GM04503 (cell line): ENCODE data around the gene CNN2.
A peak's percentile ranks its signal among the peaks of the same experiment; 100 is the strongest.

Experiments used
- DNase-seq: peaks from one replicate; pipeline ENCODE4 v3.0.0-alpha.2; 2012; ENCODE audit warnings: low read depth

The CNN2 gene

DNA sequence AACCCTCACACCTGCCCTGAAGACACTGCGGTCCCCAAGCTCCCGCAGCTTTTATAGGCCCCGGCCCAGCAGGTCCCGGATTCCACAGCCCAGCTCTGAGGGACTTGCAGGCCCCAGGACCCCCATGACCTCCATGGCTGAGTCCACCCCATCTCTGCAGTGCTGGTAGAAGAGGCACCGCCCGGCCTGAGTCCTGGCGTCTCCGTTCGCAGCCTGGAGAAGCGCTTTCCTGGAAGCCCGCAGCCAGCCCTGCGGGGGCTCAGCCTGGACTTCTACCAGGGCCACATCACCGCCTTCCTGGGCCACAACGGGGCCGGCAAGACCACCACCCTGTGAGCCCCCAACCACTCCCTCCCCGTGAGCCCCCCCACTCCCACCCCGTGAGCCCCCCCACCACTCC, 22.7 kb downstream of the CNN2 start:
- no peak for DNase-seq

DNA sequence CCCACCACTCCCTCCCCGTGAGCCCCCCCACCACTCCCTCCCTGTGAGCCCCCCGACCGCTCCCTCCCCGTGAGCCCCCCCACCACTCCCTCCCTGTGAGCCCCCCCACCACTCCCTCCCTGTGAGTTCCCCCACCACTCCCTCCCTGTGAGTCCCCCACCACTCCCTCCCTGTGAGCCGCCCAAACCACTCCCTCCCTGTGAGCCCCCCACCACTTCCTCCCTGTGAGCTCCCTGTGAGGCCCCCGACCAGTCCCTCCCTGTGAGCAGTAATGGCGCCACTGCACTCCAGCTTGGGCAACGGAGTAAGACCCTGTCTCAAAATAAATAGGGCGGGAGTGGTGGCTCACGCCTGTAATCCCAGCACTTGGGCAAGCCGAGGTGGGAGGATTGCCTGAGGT, 23.4 kb downstream of the CNN2 start:
- no peak for DNase-seq

DNA sequence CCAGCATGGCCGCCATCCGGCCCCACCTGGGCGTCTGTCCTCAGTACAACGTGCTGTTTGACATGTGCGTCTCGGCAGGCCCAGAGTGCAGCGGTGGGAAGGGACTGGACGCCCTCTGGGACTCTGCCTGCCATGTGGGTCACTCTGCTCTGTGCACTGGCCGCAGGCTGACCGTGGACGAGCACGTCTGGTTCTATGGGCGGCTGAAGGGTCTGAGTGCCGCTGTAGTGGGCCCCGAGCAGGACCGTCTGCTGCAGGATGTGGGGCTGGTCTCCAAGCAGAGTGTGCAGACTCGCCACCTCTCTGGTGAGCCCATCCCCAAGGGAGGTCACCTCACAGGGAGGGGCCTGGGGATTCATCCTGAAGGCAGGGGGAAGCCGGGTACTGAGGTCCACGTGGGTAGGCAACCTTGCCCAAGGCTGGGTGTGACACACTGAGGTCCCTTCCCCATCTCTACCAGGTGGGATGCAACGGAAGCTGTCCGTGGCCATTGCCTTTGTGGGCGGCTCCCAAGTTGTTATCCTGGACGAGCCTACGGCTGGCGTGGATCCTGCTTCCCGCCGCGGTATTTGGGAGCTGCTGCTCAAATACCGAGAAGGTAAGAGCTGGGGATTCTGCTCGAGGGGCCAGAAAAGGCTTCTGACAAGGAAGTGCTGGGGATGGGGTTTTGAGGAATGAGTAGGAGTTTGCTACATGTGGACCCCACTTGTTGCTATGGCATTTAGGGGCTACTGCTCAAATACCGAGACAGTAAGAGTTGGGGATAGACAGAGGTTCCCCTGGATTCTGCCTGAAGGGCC, 24.8 kb downstream of the CNN2 start:
- DNase-seq, result no peak

DNA sequence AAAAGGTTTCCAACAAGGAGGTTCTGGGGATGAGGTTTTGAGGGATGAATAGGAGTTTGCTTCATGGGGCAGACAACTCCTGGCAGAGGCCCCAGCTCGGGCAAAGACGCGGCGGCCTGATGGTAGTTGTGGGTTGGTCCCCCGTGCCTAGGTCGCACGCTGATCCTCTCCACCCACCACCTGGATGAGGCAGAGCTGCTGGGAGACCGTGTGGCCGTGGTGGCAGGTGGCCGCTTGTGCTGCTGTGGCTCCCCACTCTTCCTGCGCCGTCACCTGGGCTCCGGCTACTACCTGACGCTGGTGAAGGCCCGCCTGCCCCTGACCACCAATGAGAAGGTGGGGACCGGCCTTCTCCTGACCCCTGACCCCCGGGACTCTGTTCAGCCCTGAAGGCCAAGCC, 25.4 kb downstream of the CNN2 start:
- DNase-seq, result no peak

DNA sequence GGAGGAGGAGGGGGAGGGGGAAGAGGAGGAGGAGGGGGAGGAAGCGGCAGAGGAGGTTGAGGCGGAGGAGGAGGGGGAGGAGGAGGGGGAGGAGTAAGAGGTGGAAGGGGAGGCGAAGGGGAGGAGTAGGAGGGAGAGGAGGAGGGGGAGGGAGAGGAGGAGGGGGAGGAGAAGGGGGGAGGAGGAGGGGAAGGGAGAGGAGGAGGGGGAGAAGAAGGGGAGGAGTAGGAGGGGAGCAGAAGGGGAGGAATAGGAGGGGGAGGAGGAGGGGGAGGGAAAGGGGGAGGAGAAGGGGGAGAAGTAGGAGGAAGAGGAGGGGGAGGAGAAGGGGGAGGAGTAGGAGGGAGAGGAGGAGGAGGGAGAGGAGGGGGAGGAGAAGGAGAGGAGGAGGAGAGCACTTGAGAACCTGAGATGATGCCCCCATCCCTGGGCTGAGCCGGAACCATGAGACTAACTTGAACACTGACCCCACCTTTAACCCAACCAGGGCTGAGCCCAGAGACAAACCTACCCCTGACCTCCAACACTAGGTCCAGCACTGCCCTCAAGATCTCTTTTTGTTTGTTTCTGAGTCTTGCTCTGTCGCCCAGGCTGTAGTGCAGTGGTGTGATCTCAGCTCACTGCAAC, 26.1 kb downstream of the CNN2 start:
- DNase-seq, result no peak

DNA sequence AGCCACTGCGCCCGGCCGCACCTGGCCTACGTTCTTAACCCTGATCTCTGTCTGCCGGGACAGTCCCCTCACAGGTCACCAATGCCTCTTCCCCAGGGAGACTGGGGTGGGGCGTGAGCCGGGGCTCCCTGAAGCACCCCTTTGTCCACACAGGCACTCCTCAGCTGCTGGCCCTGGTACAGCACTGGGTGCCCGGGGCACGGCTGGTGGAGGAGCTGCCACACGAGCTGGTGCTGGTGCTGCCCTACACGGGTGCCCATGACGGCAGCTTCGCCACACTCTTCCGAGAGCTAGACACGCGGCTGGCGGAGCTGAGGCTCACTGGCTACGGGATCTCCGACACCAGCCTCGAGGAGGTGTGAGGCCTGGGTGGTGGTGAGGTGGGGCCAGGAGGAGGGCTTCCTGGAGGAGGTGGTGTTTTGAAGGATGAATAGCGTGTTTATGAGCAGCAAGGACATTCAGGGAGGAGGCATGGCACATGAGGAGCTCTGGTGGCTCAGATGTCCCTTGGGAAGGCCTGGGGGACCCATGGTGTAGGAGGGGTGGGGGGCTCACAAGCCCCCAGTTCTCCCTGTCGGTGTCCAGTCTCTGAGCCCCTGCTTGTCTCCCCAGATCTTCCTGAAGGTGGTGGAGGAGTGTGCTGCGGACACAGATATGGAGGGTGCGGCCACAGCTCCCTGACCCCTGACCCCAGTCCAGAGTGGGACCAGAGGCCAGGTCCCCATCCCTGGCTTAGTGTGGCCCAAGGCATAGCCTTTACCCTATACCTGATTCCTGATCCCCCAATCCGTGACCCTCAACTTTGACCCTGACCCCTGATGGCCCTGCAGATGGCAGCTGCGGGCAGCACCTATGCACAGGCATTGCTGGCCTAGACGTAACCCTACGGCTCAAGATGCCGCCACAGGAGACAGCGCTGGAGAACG, 27.0 kb downstream of the CNN2 start:
- no peak for DNase-seq

DNA sequence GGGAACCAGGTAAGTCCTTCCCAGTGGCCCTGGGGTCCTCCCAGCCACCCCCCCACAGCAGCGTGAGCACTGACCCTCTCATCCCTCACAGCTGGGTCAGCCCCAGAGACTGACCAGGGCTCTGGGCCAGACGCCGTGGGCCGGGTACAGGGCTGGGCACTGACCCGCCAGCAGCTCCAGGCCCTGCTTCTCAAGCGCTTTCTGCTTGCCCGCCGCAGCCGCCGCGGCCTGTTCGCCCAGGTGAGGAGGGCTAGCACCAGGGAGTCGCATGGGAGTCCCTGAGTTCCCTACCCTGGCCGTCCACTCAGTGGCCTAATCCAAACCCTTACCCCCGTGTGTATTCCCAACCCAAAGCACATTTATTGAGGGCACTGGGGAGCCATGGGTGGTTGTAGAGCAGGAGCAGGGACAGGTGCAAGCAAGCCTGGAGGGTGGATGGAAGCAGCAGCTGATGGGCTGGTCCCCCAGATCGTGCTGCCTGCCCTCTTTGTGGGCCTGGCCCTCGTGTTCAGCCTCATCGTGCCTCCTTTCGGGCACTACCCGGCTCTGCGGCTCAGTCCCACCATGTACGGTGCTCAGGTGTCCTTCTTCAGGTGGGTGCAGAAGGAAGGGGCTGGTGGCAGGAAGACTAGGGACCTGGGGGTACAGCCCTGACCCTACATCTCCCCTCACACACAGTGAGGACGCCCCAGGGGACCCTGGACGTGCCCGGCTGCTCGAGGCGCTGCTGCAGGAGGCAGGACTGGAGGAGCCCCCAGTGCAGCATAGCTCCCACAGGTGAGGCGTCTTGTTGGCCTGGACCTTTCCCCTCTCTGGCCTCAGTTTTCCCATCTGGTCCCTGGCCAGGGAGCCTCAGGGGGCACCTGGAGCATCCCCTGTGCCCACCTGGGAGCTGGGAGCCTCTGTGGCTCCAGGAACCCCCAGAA, 28.0 kb downstream of the CNN2 start:
- no peak for DNase-seq

DNA sequence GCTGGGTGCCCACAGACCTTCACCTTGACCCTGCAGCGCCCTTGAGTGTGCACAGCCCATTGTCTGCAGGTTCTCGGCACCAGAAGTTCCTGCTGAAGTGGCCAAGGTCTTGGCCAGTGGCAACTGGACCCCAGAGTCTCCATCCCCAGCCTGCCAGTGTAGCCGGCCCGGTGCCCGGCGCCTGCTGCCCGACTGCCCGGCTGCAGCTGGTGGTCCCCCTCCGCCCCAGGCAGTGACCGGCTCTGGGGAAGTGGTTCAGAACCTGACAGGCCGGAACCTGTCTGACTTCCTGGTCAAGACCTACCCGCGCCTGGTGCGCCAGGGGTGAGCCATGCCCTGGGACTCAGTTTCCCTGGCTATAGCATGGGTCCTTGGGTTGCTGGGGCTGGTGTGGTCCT, 28.6 kb downstream of the CNN2 start:
- DNase-seq, result no peak

DNA sequence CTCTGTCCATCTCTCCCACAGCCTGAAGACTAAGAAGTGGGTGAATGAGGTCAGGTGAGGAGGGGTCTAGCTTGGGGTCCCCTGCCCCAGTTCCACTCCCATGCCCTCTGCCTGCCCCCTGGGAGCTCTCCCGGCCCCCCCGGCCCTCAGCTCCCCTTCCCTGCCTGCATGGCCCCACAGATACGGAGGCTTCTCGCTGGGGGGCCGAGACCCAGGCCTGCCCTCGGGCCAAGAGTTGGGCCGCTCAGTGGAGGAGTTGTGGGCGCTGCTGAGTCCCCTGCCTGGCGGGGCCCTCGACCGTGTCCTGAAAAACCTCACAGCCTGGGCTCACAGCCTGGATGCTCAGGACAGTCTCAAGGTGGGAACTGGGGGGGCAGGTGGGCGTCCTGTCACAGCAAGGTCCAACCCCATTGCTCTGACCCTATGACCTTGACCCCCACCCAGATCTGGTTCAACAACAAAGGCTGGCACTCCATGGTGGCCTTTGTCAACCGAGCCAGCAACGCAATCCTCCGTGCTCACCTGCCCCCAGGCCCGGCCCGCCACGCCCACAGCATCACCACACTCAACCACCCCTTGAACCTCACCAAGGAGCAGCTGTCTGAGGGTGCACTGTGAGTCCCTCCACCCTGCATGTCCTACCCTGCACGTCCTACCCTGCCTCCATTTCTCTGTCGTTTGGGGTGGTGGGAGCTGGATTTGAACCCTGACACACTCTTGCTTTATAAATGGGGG, 29.6 kb downstream of the CNN2 start:
- no peak for DNase-seq

DNA sequence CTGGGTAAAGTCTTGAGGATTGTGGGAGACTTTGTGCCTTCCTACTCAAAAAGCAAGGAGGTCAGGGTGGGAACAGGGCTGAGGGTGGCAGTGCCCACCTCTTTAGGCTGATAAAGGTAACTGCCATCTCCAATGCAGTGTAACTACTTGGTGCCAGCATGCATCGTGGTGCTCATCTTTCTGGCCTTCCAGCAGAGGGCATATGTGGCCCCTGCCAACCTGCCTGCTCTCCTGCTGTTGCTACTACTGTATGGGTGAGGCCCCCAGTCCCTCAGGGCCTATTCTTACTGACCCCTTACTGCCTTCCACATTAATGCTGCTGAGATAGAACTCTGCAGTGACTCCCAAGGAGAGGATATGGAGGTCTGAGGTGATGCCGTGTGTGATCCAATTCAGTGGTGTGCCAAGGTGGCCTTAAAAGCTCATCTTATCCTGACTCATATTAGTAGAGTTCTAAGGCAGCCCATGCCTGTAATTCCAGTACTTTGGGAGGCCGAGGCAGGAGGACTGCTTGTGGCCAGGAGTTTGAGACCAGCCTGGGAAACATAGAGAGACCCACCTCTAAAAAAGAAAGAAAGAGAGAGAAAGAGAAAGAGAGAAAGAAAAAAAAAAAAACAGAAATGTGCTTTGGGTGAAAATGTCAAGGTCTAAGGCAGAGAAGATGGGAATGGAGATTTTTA, 30.9 kb downstream of the CNN2 start:
- peak; percentile 26 for DNase-seq

DNA sequence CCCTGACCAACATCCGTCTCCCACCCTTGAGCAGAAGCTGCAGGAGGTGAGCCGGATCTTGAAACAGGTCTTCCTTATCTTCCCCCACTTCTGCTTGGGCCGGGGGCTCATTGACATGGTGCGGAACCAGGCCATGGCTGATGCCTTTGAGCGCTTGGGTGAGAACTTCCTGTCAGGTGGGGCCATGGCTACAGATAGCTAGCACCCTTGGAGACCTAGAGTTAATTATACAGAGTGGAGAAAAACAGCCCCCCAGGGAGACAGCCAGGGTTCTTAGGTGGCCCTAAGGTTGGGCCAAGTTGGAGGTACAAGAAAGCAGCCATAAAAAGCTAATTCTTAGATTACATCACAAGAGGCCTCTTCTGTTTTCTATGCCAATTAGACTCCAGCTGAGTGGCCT, 31.7 kb downstream of the CNN2 start:
- no peak for DNase-seq

DNA sequence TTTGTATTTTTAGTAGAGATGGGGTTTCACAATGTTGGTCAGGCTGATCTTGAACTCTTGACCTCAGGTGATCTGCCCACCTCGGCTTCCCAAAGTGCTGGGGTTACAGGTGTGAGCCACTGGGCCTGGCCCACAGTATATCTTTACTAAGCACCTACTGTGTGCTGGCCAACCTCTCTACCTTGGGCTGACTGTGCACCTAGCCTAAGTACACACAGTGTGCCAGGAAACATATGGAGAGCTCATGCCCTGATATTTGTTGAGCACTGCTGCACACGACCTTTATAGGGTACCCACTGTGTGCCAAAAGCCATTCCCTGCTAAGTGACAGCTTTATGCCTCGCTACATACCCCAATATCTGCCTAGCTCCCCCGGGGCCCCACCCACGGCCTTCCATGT, 34.3 kb downstream of the CNN2 start:
- no peak for DNase-seq

DNA sequence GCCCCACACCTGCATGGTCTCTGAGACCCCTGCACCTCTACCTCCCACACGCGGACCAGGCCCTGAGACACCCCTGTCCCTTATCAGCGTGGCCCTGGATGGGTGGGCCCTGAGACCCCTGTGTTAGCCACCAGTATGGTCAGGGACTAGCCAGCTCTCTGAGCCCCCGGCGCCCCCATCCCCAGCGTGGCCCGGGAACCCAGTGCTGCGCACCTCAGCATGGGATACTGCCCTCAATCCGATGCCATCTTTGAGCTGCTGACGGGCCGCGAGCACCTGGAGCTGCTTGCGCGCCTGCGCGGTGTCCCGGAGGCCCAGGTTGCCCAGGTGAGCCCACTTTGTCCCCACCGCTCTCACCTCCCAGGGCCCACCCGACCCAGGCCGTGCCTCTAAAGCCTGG, 35.6 kb downstream of the CNN2 start:
- no peak for DNase-seq

DNA sequence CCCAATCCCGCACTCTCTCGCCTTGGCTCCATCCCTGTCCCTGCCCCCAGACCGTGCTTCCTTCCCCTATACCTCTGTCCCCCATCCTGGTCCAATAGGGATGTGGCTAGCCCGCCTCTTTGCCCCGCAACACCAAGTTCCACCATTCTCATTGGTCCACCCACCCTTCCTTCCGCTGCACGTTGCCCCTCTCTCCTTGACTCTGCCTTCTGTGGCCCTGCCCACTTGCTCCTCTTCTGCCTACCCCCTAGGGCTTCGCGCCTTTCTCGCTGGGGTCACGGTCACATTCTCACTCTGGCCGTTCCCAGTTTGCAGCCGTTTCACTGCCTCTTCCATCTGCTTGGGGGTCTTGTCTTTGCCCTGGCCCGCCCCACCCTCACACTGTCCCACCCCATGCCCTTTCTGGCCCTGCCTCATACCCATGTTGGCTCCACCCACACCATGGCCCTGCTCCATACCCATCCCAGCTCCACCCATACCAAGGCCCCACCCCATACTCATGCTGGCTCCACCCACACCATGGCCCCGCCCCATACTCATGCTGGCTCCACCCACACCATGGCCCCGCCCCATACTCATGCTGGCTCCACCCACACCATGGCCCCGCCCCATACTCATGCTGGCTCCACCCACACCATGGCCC, 36.1 kb downstream of the CNN2 start:
- no peak for DNase-seq

DNA sequence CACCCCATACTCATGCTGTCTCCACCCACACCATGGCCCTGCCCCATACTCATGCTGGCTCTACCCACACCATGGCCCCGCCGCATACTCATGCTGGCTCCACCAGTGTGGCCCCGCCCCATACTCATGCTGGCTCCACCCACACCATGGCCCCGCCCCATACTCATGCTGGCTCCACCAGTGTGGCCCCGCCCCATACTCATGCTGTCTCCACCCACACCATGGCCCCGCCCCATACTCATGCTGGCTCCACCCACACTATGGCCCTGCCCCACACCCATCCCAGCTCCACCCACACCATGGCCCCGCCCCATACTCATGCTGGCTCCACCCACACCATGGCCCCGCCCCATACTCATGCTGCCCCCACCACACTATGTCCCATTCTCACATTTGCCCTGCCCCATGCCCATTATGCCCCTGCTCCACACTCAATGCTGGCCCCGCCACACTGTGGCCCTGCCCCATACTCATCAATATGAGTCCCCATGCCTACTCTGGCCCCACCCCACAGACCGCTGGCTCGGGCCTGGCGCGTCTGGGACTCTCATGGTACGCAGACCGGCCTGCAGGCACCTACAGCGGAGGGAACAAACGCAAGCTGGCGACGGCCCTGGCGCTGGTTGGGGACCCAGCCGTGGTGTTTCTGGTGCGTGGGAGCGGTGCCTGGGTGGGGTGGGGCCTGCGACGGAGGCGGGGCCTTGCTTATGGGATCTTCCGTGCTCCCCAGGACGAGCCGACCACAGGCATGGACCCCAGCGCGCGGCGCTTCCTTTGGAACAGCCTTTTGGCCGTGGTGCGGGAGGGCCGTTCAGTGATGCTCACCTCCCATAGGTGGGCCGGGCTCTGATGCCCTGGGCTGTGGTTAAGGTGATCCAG, 36.9 kb downstream of the CNN2 start:
- no peak for DNase-seq

DNA sequence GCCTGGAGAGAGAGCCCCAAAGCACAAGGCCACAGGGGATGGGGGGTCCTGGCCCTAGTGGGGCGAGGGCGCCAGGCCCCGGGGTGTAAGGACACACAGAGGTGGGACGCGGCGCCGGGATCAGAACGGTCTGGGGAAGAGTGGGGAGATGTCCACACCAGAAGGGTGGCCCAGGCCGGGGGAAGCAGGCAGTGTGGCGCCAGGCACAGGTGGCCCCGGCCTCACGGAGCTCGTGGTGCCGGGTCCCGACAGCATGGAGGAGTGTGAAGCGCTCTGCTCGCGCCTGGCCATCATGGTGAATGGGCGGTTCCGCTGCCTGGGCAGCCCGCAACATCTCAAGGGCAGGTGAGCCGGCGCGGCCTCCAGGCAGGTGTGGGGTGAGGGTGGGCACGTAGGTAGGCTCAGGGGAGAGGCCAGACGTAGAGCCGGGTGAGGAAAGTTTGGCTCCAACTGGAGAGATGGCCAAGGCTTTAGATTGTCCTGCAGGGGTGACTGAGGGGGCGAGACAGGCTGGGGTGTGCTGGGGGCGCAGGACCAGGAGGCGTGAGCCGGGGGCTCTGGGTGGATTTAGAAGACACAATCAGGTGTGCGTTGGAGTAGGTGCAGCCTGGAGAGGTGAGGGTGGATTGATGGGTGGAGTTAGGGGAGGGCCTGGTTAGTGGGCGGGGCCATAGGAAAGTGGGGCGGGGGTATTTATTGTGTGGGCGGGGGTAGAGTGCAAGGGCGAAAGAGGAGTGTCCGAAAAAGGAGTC, 37.7 kb downstream of the CNN2 start:
- DNase-seq, result no peak

DNA sequence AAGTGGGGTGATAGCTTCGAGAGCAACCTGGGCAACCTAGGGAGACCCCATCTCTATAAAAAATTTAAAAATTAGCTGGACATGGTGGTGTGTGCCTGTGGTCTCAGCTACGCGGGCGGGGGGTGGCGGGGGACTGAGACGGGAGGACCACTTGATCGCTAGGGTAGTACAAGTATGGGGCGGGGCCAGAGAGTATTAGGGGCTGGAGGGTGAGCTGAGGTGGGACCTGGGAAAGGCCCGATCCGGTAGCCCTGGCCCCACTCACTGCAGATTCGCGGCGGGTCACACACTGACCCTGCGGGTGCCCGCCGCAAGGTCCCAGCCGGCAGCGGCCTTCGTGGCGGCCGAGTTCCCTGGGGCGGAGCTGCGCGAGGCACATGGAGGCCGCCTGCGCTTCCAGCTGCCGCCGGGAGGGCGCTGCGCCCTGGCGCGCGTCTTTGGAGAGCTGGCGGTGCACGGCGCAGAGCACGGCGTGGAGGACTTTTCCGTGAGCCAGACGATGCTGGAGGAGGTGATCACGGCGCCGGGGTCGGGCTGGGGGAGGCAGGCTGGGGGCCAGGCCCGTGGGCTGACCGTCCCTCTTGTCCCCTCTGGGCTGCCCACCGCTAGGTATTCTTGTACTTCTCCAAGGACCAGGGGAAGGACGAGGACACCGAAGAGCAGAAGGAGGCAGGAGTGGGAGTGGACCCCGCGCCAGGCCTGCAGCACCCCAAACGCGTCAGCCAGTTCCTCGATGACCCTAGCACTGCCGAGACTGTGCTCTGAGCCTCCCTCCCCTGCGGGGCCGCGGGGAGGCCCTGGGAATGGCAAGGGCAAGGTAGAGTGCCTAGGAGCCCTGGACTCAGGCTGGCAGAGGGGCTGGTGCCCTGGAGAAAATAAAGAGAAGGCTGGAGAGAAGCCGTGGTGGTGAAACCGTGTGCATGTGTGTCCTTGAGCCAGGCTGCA, 38.5 kb downstream of the CNN2 start:
- peak; percentile 10 for DNase-seq
